Measurements from ENCODE around the gene C15orf39.

Gene C15orf39

DNA sequence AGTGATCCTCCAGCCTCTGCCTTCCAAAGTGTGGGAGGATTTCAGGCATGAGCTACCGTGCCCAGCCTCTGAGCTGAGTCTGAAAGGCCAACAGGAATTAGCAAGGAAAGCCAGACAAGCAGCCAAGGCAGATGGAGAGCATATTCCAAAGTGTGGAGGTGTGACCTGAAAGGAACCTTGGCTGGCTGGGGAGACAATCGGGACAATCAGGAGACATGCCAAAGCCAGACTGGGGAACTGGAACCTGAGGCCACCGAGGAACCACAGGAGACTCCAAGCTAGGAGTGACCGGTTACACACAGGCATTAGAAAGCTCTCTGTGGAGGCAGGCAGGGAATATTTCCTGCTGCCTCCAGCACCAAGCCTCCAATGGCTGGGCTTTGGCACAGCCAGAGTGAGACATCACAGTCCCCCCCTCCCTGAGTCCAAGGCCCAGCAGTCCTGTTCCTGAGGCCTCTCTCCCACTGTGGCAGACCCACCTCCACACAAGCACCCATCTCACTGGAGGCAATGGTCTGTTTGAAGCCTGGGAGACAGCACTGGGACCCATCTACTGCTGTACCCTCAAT, 4.5 kb upstream of the C15orf39 start:
- peaks cover 11% of the 10 kb centered on the region for H3K4me1 ChIP-seq (ENCODE audit: control insufficient read depth, insufficient read depth, low read length)
- no peak for DNase-seq (ENCODE audit: low read depth, low spot score)
- WGBS (ENCODE audit: insufficient coverage, insufficient read length), result no CpG with 5 or more reads among the region's 4 CpGs

DNA sequence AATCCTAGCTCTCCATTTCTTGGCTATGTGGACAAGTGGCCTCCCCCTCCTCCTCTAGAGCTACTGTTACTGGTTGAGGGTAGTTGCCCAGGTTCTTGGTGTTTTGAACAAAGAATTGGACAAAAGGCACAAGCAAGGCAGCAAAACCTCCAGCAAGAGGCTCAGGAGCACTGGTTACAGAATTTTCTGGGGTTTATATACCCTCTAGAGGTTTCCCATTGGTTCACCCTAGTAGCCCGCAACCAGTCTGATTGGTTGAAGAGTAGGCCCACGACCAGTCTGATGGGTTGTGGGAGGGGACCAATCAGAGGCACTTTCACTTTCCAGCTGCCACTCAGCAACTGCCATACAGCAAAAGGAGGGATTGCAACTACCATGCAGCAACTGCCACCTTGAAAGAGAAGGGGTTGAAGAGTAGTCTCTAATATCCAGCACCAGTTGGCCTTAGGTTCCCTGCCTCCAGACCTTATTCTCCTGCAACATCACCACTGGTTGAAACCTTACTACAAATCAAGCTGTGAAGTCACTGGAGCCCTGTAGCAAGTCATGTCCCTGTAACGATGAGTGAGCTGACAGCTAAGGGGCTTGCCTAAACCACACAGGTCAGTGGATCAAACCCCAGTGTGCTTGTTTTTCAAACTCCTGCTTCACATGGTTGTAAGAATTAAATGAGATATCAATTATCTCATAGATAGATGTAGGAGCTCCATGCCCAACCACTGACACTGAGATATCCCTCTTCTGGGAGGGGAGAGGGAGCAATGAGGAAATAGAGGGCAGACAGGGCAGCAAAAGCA, 2.9 kb upstream of the C15orf39 start:
- Histone ChIP-seq H3K27ac (ENCODE audit: low read length) (no peak overlapping the region), H3K4me3 (ENCODE audit: low read length) (no peak overlapping the region), H3K9me3 (ENCODE audit: control insufficient read depth, insufficient read depth, low read length) (no peaks in the 10 kb centered on the region), H3K36me3 (ENCODE audit: control insufficient read depth, insufficient read depth, low read length) (no peaks in the 10 kb centered on the region), H3K27me3 (ENCODE audit: control insufficient read depth, insufficient read depth, low read length) (no peaks in the 10 kb centered on the region), H3K4me1 (ENCODE audit: control insufficient read depth, insufficient read depth, low read length) (peaks cover 13% of the 10 kb centered on the region)
- DNase-seq (ENCODE audit: low read depth, low spot score), result no peak
- no CpG with 5 or more reads among the region's 3 CpGs for WGBS (ENCODE audit: insufficient coverage, insufficient read length)

More for the DNA sequence above, 4.5 kb upstream of the C15orf39 start:
- Histone ChIP-seq H3K27ac (ENCODE audit: low read length) (no peak overlapping the region), H3K27me3 (ENCODE audit: control insufficient read depth, insufficient read depth, low read length) (no peaks in the 10 kb centered on the region), H3K36me3 (ENCODE audit: control insufficient read depth, insufficient read depth, low read length) (no peaks in the 10 kb centered on the region), H3K9me3 (ENCODE audit: control insufficient read depth, insufficient read depth, low read length) (no peaks in the 10 kb centered on the region), H3K4me3 (ENCODE audit: low read length) (no peak overlapping the region)

DNA sequence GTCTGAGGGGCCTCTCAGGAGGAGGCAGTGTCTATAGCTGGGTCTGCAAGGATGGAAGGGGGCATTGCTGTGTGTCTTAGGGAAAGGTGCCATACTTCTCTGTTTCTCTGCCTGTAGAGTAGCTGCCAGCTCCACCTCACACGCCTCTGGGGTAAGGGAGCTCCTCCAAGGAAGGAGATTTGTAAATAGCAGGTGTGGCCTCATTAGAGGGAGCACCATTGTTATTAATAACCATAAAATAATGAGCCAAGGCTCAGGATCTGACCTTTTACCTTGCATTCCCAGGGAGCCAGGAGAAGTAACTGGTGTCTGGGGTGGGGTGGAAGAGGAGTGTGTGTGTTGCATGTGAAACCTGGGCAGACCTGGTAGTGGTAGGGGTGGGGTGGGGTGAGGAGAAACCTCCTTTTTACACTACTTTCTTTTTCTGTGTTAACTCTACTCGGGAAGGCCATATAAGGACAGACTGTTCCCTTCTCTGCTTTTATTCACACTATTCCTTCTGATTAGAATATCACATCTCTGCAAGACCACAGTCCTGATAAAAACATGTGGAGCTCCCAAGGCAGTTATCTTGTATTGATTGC, 2.2 kb upstream of the C15orf39 start:
- no peak for DNase-seq (ENCODE audit: low read depth, low spot score)

DNA sequence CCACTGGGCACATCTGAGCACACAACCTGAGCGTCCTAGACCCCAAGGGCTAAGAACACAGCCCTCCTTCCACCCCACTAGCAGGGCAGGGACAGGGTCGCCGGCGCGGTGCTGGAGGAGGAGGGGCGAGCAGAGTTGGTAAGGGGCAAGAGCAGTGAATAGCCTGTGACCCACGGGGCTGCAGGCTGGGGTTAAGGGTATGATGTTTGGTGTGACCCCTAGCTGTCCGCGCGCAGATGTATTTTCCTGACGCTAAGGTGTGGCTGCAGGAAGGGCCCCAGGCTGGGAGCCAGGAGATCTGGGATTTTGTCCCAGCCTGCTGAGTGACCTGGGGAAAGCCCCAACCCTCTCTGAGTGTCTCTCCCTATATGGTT, 1.3 kb upstream of the C15orf39 start:
- no peak overlapping the region for H3K4me3 ChIP-seq (ENCODE audit: low read length)
- DNase-seq (ENCODE audit: low read depth, low spot score), result no peak
- no CpG with 5 or more reads among the region's 11 CpGs for WGBS (ENCODE audit: insufficient coverage, insufficient read length)
- H3K36me3 ChIP-seq (ENCODE audit: control insufficient read depth, insufficient read depth, low read length), result no peaks in the 10 kb centered on the region
- no peaks in the 10 kb centered on the region for H3K27me3 ChIP-seq (ENCODE audit: control insufficient read depth, insufficient read depth, low read length)
- no peak overlapping the region for H3K27ac ChIP-seq (ENCODE audit: low read length)
- H3K4me1 ChIP-seq (ENCODE audit: control insufficient read depth, insufficient read depth, low read length), result peaks cover 11% of the 10 kb centered on the region
- H3K9me3 ChIP-seq (ENCODE audit: control insufficient read depth, insufficient read depth, low read length), result no peaks in the 10 kb centered on the region

More for the DNA sequence above, 2.2 kb upstream of the C15orf39 start:
- Histone ChIP-seq H3K9me3 (ENCODE audit: control insufficient read depth, insufficient read depth, low read length) (no peaks in the 10 kb centered on the region), H3K27ac (ENCODE audit: low read length) (no peak overlapping the region), H3K4me3 (ENCODE audit: low read length) (no peak overlapping the region), H3K36me3 (ENCODE audit: control insufficient read depth, insufficient read depth, low read length) (no peaks in the 10 kb centered on the region), H3K4me1 (ENCODE audit: control insufficient read depth, insufficient read depth, low read length) (peaks cover 13% of the 10 kb centered on the region), H3K27me3 (ENCODE audit: control insufficient read depth, insufficient read depth, low read length) (no peaks in the 10 kb centered on the region)
- no CpG with 5 or more reads among the region's 2 CpGs for WGBS (ENCODE audit: insufficient coverage, insufficient read length)

DNA sequence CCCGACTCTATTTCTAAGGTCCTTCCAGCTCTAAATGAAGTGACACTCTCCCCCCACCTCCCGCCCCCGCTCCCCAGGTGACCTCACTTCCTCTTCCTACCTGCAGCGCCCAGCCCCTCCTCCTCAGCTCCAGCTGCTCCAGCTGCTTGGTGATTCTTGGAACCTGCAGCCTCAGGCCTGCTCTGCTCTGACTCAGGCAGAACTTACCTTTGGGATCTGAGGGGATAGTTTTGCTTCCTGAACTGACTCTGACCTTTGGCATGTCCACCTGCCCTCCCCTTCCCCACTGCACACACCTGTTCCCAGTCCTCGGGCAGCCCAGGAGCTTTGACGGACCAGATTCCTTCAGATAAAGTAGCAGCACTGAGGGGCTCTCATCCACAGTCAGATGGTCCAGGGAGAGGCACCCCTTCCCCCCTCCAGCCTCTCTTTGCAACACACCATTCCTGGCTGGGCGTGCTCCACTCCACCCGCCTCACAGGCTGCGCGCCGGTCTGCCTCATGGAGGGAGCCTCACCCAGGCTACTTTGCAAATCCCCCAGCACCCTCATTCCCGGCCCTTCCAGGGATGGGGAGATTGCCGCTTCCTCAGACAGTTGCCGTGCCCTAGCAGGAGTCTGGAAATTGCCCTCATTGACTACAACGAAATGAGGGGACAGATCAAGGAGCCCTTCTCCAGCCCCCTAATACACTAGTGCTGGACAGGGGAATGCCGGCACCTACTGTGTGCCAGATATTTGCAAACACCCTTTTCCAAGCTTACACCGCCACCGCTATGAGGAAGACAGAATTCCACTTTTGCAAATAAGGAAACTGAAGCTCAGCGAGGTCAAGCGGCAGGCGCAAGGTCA, 692 bp upstream of the C15orf39 start:
- no CpG with 5 or more reads among the region's 21 CpGs for WGBS (ENCODE audit: insufficient coverage, insufficient read length)
- Histone ChIP-seq H3K4me1 (ENCODE audit: control insufficient read depth, insufficient read depth, low read length) (peaks cover 11% of the 10 kb centered on the region), H3K9me3 (ENCODE audit: control insufficient read depth, insufficient read depth, low read length) (no peaks in the 10 kb centered on the region), H3K27me3 (ENCODE audit: control insufficient read depth, insufficient read depth, low read length) (no peaks in the 10 kb centered on the region), H3K4me3 (ENCODE audit: low read length) (peak overlapping the region; percentile 94; the same call in 1 of the 2 replicates), H3K36me3 (ENCODE audit: control insufficient read depth, insufficient read depth, low read length) (no peaks in the 10 kb centered on the region), H3K27ac (ENCODE audit: low read length) (no peak overlapping the region)
- DNase-seq (ENCODE audit: low read depth, low spot score), result no peak

DNA sequence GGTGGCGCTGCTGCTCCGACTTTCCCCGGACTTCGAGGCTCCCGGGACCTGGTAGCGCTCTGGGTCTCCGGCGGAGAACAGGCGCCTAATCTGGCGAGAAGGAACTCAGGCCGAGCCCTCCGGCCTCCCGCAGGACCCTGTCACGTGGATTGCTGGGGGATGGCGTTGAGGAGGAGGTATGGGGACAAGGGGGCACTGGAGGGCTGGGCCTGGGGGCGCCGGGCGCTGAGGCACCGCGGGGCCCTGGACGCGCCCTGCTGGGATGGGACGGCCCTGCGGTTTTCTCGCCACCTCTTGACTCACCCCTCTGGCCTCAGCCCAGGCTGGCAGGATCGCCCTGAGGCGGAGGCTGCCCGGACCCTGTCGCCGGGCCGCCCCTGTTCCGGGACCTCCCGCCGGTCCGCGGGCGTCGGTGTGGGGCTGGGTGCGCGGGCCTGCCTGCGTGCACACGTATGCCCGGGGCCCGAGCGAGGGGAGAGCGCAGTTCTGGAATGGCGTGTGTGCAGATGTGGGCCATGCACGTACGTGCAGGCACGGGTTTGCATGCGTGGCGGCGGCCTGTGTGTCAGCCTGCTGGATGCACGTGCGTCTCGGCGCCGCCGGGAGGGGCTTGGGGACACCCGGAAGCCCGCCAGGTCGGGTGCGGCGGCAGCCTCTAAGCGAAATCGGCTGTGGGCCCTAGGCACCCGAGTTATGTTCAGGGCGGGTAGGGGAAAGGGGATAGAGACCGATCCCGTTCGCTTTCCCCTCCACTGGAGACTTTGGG, 752 bp downstream of the C15orf39 start:
- H3K4me1 ChIP-seq (ENCODE audit: control insufficient read depth, insufficient read depth, low read length), result peaks cover 9% of the 10 kb centered on the region
- no peak for DNase-seq (ENCODE audit: low read depth, low spot score)
- H3K27me3 ChIP-seq (ENCODE audit: control insufficient read depth, insufficient read depth, low read length), result no peaks in the 10 kb centered on the region
- H3K4me3 ChIP-seq (ENCODE audit: low read length), result peak overlapping the region; percentile 94
- no CpG with 5 or more reads among the region's 71 CpGs for WGBS (ENCODE audit: insufficient coverage, insufficient read length)
- no peak overlapping the region for H3K27ac ChIP-seq (ENCODE audit: low read length)
- H3K36me3 ChIP-seq (ENCODE audit: control insufficient read depth, insufficient read depth, low read length), result peaks cover 10% of the 10 kb centered on the region; the same call in 1 of the 2 replicates
- H3K9me3 ChIP-seq (ENCODE audit: control insufficient read depth, insufficient read depth, low read length), result no peaks in the 10 kb centered on the region

DNA sequence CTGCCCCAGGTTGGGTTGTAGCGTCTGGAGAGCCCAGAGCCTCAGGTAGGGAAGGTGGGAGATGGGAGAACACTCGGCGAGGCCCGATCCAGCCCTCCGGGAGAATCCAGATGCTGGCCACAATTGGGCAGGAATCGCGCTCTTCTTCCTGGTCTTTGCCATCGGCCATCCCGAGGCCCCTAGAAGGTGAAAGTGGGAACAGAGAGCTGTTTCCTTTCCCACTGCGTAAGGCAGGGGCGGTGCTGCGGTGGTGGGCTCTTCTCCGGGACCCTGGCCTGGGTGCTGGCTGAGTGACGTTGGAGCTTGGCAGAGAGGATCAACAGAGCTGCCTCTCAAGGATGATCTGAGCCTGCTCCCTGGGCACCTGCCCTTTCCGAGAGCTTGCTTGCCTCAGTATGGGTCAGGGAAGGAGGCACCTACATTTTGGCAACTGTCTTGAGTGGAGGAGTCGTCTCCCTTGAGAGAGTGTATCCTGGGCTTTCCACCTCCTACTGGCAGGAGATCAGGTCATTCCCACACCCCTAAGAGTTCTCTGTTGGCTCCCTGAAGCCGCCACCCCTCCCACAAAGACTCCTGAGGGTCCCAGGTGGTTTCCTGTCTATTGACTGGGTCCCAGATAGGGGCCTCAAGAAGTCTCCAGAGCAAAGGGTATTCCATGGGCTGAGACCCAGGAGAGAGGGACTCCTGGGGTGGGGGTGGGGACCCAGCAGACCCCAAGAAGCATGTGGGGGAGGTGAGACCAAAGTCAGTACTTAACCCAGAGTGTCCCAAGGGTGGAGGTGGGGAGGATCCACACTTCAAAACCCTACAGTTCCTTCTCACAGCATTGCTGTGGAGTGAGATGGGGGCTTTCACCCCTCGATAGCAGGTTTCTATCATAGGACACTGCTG, 1.6 kb downstream of the C15orf39 start:
- Histone ChIP-seq H3K9me3 (ENCODE audit: control insufficient read depth, insufficient read depth, low read length) (no peaks in the 10 kb centered on the region), H3K4me1 (ENCODE audit: control insufficient read depth, insufficient read depth, low read length) (peaks cover 9% of the 10 kb centered on the region), H3K4me3 (ENCODE audit: low read length) (peak overlapping the region; percentile 94; the same call in 1 of the 2 replicates), H3K27ac (ENCODE audit: low read length) (no peak overlapping the region), H3K27me3 (ENCODE audit: control insufficient read depth, insufficient read depth, low read length) (no peaks in the 10 kb centered on the region), H3K36me3 (ENCODE audit: control insufficient read depth, insufficient read depth, low read length) (peaks cover 18% of the 10 kb centered on the region)
- no CpG with 5 or more reads among the region's 18 CpGs for WGBS (ENCODE audit: insufficient coverage, insufficient read length)
- no peak for DNase-seq (ENCODE audit: low read depth, low spot score)

DNA sequence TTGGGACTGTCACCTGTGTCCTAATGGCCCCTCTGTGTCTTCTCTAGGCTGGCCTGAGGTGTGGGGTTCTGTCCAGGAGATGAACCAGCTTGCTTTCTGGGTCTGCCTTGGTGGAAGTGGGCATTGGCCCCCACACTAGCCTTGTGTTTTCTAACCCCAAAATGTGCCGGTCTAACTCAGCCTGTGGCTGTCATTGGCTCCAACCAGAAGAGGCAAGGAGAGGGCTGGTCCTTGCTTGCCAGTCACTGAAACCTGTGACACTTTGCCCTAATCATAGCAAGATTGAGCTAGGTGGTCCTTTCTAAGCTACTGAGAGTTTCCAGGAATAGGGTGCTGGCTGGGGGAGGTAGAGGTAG, 2.2 kb downstream of the C15orf39 start:
- H3K27ac ChIP-seq (ENCODE audit: low read length), result no peak overlapping the region

DNA sequence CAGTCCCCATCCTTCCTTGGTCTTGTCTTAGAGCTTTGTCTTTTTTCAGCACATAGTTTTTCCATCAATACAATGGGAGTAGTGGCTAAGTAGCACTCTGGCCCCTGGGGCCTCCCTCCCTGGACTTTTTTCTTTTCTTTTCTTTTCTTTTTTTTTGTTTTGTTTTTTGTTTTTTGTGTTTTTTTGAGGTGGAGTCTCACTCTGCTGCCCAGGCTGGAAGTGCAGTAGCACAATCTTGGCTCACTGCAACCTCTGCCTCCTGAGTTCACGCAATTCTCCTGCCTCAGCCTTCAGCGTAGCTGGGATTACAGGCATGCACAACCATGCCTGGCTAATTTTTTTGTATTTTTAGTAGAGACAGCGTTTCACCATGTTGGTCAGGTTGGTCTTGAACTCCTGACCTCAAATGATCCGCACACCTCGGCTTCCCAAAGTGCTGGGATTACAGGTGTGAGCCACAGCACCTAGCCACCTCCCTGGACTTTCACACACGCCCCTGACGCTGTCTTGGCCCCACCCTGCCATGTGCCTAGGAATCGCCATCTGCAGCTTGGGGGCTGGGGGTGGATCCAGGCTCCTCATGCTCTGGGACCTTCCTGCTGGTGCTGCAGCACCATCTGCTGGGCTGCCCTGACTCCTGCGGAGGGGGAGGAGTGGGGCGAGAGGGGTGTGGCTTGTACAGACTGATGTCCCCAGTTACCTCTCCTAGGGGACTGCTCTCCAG, 2.8 kb downstream of the C15orf39 start:
- peaks cover 26% of the 10 kb centered on the region for H3K36me3 ChIP-seq (ENCODE audit: control insufficient read depth, insufficient read depth, low read length)
- H3K27me3 ChIP-seq (ENCODE audit: control insufficient read depth, insufficient read depth, low read length), result no peaks in the 10 kb centered on the region
- H3K9me3 ChIP-seq (ENCODE audit: control insufficient read depth, insufficient read depth, low read length), result no peaks in the 10 kb centered on the region
- no CpG with 5 or more reads among the region's 10 CpGs for WGBS (ENCODE audit: insufficient coverage, insufficient read length)
- no peak overlapping the region for H3K4me3 ChIP-seq (ENCODE audit: low read length)
- DNase-seq (ENCODE audit: low read depth, low spot score), result peak; percentile 87
- peaks cover 7% of the 10 kb centered on the region for H3K4me1 ChIP-seq (ENCODE audit: control insufficient read depth, insufficient read depth, low read length)
- no peak overlapping the region for H3K27ac ChIP-seq (ENCODE audit: low read length)

More for the DNA sequence above, 2.2 kb downstream of the C15orf39 start:
- Histone ChIP-seq H3K4me3 (ENCODE audit: low read length) (no peak overlapping the region), H3K27me3 (ENCODE audit: control insufficient read depth, insufficient read depth, low read length) (no peaks in the 10 kb centered on the region), H3K9me3 (ENCODE audit: control insufficient read depth, insufficient read depth, low read length) (no peaks in the 10 kb centered on the region), H3K4me1 (ENCODE audit: control insufficient read depth, insufficient read depth, low read length) (peaks cover 8% of the 10 kb centered on the region), H3K36me3 (ENCODE audit: control insufficient read depth, insufficient read depth, low read length) (peaks cover 24% of the 10 kb centered on the region)
- WGBS (ENCODE audit: insufficient coverage, insufficient read length), result no CpG with 5 or more reads among the region's 1 CpG
- DNase-seq (ENCODE audit: low read depth, low spot score), result no peak
